ENCODE results near the gene ZFR.
"Not testable (repeated sequence)": the region's sequence is repeated elsewhere in the genome, so short reads cannot be mapped to it uniquely, and the experiment has no call there.

ZFR gene

GRCh38 chr5:32444431-32445286 is at the start of gene ZFR:
TSS of gene ZFR (minus strand) at chr5:32444740. CDS start at chr5:32444658, 82 bp downstream.
- FAIRE-seq = no peak

DNA sequence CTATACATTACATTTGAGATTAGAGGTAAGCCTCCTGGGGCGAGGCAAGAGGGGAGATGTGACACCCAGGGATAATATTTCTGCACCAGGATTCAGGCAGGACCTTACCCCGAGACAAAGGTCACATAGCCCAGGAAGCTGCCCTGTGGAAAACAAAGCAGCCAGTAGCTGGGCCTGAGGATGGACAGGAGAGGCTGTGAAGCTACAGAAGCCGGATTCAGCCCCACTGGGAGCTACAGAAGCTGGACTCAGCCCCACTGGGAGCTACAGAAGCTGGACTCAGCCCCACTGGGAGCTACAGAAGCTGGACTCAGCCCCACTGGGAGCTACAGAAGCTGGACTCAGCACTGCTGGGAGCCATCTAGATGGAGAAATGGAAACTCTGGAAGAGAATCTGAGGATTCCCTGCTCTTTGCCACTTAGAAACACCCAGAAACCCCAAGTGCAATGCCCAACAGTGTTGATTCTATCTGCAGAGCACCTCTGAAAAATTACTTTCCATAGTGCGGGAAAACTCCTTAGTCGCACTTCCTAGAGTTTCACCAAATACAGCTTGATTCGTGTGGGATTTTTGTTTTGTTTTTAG is 46.5 kb upstream of the ZFR start:
- FAIRE-seq = no peak

DNA sequence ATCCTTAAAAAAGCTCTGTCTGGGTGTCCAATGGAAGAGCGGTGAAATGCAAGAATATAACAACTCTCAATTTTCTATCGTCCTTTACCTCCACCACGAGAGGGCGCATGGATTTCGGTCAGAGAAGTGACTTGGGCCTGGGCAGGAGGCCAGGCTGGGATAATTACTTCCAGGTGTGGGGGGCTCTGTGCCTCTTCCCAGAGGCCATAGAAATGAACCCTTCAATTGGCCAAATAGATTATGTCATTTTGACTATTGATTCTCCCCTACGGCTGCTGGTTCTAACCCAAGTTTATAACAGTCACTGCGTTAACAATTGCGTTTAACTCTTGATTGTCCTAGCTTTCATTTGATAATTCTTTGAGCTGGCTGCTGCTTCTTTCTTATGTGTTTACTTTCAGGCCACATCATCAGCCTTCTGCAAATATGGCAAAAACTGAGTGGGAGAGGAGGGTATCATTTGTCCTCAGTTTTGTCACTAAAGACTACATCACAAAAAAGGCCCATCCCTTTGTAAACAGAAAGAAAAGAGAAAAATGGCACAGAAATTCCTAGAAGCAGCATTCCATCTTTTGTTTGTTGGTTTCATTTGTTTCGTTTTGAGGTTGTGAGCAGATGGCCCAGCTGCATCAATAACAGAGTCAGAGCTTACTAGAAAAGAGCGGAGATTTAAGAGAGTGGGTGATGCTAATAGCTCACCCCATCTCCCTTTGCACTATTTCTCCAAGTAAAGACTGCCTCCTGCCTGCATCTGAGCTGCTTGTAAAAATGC is 45.4 kb upstream of the ZFR start:
- FAIRE-seq = no peak

- FAIRE-seq = no peak
These were observed 42.9 kb upstream of the ZFR start for GRCh38 chr5:32487424-32487823.

DNA sequence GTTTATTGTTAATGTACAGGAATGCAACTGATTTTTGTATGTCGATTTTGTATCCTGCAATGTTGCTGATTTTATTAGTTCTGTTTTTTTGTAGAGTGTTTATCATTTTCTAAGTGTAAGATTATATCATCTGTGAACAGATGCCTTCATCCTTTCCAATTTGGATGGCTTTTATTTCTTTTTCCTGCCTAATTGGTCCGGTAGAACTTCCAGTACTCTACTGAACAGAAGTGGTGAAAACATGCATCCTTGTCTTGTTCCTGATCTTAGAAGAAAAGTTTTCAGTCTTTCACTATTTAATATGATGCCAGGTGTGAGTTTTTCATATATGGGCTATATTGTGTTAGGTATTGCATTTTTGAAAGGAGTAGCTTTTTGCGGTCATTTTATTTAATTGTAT is 42.5 kb upstream of the ZFR start:
- no peak for FAIRE-seq

DNA sequence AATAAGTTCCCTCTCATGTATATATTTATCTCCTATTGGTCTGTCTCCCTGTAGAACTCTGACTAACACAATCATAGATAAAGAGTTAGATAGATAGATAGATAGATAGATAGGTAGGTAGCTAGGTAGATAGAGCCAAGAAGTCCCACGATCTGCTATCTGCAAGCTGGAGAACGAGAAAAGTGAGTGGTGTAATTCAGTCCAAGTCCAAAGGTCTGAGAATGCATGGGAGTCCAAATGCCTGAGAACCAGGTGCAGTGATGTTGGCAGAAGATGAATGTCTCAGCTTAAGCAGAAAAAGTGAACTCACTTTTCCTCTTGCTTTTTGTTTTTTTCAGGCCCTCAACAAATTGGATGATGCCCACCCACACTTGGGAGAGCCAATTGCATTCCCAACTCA is 37.7 kb upstream of the ZFR start:
- FAIRE-seq = no peak

DNA sequence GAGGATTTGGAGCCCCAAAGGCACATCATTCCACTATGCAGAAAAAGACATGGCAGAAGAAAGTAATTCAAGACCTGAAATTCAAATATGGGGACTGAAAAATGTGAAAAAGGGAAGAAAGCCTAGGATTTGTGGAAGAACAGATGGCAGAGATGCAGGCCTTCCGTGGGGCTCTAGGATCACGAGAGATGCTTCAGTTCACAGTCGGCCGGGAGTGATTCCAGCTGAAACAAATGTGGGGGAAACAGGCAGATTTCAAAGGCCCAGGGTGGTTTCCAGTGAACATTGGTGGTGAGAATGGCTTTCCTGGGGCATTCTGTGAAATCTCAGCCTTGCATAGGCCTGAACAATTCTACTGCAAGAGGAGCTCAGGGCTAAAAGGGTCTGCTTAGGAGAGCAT is 34.6 kb upstream of the ZFR start:
- no peak for FAIRE-seq

DNA sequence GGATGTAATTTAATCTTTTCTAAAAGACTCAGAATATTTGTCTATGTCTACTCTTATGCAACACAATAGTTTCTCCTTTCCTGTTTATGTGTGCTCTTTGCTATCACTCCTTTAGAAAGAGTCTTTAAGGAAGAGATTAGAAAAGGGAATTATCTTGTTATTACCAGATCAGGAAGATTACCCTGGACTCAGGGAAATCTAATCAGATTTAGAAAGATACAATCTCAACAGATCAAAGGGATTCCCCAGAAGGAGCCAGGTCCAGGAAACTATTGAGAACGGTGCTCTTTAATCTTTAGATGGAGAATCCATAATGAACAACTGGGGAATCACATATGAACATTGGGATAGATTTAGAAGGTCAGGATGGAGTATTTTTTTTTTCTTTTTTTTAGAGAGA is 32.4 kb upstream of the ZFR start:
- FAIRE-seq = no peak

DNA sequence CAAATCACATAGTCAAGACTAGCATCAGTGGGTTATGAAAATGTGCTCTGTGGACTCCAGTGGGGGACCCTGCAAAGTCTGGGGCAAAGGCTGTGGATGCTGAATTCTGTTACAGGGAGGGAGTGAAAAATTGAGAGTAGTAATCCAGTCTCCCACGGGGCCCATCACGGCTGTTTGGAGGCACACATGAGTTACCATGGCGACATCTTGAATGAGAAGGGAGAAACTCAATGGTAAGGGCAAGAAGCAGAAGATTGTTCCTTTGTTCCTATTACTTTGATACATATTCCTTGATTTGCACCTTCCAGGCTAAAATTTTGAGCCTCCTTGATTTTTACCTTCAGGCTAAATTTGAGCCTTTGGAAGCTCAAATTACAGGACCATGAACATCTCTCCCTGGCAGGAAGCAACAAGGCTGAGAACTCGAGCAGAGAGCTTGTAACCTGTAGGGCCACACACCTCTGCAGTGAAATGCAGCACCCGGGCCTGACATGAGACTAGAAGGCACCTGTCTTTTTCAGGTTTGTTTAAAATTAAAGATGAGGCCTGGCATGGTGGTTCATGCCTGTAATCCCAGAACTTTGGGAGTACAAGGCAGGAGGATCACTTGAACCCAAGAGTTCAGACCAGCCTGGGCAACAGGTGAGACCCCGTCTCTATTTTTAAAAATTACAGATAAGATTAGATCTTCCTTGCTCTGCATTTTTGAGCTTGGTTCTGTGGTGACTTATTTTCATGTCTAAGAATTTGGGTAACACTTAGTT is 31.0 kb upstream of the ZFR start:
- FAIRE-seq = no peak

DNA sequence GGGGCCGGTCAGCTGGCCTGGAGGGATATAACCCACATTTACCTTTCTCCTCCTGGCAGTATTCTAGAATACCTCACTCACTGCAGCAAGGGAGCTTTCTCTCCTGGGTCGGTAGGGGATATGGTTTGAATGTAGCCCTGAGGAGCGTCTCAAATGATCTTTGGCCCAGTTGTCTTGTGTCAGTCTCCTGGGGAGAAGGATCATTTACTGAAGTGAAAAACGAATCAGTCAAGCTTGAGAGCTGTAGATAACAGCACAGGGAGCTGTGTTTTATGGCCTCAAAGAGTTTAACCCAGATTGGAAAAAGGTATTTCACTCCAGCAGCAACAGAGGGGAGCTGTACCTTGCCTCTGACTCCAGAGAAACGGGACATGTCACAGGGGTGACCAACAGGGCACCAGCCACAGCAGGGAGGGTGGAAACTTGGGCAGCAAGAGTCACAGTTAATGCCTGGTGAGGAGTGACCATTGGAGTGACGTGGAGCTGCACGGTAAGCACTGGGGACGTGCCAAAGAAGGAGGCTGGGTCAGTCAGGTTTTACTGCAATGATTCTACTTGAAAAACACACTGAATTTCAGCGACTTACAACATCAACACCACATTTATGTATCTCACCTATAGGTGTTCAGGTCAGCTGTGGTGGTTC is 29.8 kb upstream of the ZFR start:
- FAIRE-seq = no peak

- FAIRE-seq = no peak
These were observed 28.5 kb upstream of the ZFR start for GRCh38 chr5:32473072-32473471.

- FAIRE-seq = no peak
These were observed 27.2 kb upstream of the ZFR start for GRCh38 chr5:32471784-32472183.

GRCh38 chr5:32465076-32465475 is 20.5 kb upstream of the ZFR start:
- FAIRE-seq = no peak

GRCh38 chr5:32462618-32463017 is 18.1 kb upstream of the ZFR start:
- no peak for FAIRE-seq

DNA sequence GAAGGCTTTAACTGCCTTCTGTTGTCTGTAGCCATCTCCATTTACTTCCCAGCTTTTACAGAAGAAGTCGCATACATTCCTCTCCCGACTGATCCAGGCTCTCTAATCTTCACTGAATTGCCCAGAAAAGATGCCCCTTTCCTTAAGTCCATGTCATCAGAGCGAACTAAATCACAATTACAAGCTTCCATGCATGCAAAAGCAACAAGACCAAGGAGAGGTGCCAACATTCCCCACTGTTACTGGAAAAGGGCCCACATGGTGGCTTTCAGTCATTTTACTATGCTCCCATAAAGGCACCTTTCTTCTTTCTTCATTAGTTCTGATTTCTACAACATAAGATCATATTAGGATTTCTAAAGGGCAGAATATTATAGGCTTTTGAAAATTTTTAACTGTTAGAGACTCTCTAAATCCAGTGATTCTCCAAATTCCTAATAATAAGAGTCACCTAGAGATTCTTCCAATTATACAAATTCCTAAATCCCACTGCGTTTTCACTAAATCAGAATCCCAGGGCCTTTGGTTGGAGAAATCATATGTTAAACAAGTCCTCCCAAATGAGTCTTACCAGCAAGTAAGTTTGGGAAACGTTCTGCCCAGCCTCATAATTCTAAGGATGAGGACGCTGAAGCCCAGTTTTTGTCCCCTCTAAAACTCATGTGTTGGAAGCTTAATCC is 17.0 kb upstream of the ZFR start:
- FAIRE-seq = no peak

GRCh38 chr5:32460702-32461101 is 16.2 kb upstream of the ZFR start:
- no peak for FAIRE-seq

- FAIRE-seq = no peak
These were observed 14.4 kb upstream of the ZFR start for GRCh38 chr5:32458880-32459495.

DNA sequence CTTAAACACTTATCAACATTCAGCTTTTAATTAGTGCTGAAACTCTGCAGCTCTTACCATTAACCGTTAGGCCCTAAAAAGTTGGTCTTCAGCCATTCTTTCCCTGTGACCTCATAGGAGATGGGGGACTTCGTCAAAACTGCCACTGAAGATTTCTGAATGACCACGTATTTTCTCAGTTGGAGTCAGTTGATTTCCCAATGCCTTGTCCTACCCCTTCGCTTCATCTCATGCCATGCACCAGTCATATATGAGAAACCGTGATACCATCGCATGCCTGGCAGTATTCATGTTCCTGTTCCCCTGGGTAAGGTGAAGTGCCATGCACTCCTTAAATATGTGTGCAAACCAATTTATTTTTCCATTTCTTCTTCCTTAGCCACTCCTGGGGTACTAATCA is 10.8 kb upstream of the ZFR start:
- no peak for FAIRE-seq

DNA sequence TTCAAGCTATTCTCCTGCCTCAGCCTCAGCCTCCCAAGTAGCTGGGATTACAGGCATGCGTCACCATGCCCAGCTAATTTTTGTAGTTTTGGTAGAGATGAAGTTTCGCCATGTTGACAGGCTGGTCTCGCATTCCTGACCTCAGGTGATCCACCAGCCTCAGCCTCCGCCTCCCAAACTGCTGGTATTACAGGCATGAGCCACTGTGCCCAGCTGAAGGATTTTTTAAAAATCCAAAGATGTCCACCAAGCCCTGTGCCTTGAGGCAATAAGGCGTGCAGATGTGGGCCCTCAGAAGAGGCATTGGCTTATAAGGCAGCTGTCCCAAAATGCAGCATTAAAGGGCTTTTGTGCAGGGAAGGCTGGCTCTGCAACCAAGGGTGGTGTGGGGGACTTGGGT is 10.3 kb upstream of the ZFR start:
- no peak for FAIRE-seq

DNA sequence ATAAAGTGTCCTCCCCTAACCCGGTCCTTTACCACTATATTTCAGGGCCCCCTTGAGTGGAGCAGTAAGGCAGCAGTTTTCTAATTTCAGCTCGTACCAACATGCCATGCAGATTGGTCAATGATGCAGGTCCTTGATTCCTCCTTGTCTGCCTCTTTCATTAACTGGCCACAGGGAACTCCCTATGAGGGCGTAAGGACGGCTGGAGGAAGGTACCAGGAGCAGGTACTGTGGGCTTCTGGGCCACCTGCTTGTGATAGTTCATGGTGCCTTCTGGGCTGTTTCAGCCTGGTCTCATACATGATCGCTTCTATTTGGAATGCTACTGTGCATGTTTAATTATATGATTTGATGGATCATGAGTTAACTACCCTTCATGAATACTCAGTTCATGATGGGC is 9.4 kb upstream of the ZFR start:
- FAIRE-seq = no peak

GRCh38 chr5:32452316-32452715 is 7.8 kb upstream of the ZFR start:
- not testable (repeated sequence) for FAIRE-seq

GRCh38 chr5:32450952-32451351 is 6.4 kb upstream of the ZFR start:
- FAIRE-seq = no peak

Measured in TTC549 (cell line).